Left kidney (tissue), 2 donors: ENCODE data around the gene PIK3R4. TPM values are rescaled to one million over a fixed set of nuclear protein-coding genes. Genes with fewer than 3 reads are reported as not detected.

Source experiments
- DNase-seq: peaks from one replicate; pipeline ENCODE4 v3.0.0-alpha.2; 2013
- polyA plus RNA-seq: library from polyadenylated mRNA; unstranded; fragments of 120-200 nt; gene quantifications from one replicate; pipeline ENCODE4 v1.2.1, GENCODE V29; 2013; ENCODE audit not compliant: insufficient read length

The PIK3R4 gene
- polyA plus RNA-seq, 1 donor, result 62.7 TPM

- no peak for DNase-seq
Observed at GRCh38 chr3:130743354-130743753, 3.3 kb downstream of the PIK3R4 start.

GRCh38 chr3:130741946-130742610, 4.6 kb downstream of the PIK3R4 start:
- DNase-seq, result no peak

GRCh38 chr3:130739848-130740247, 6.8 kb downstream of the PIK3R4 start:
- no peak for DNase-seq

- DNase-seq, result no peak
Observed at GRCh38 chr3:130738241-130738640, 8.4 kb downstream of the PIK3R4 start.

GRCh38 chr3:130737622-130738021, 9.0 kb downstream of the PIK3R4 start:
- DNase-seq, result no peak

GRCh38 chr3:130733236-130733875, 13.3 kb downstream of the PIK3R4 start:
- DNase-seq, result no peak

GRCh38 chr3:130732501-130732900, 14.1 kb downstream of the PIK3R4 start:
- DNase-seq, result no peak

GRCh38 chr3:130731817-130732216, 14.8 kb downstream of the PIK3R4 start:
- no peak for DNase-seq

GRCh38 chr3:130729154-130729553, 17.5 kb downstream of the PIK3R4 start:
- no peak for DNase-seq

GRCh38 chr3:130728037-130728436, 18.6 kb downstream of the PIK3R4 start:
- no peak for DNase-seq

- DNase-seq, result no peak
Observed at GRCh38 chr3:130725746-130726145, 20.9 kb downstream of the PIK3R4 start.

- no peak for DNase-seq
Observed at GRCh38 chr3:130715616-130716015, 31.0 kb downstream of the PIK3R4 start.

GRCh38 chr3:130712718-130713423, 33.8 kb downstream of the PIK3R4 start:
- no peak for DNase-seq

- no peak for DNase-seq
Observed at GRCh38 chr3:130711565-130712324, 34.9 kb downstream of the PIK3R4 start.

GRCh38 chr3:130709671-130710070, 37.0 kb downstream of the PIK3R4 start:
- no peak for DNase-seq

GRCh38 chr3:130707902-130708601, 38.6 kb downstream of the PIK3R4 start:
- no peak for DNase-seq

- DNase-seq, result no peak
Observed at GRCh38 chr3:130705501-130705900, 41.1 kb downstream of the PIK3R4 start.

- no peak for DNase-seq
Observed at GRCh38 chr3:130702985-130703384, 43.6 kb downstream of the PIK3R4 start.

GRCh38 chr3:130700541-130700940, 46.1 kb downstream of the PIK3R4 start:
- no peak for DNase-seq

- DNase-seq, result no peak
Observed at GRCh38 chr3:130699765-130700164, 46.9 kb downstream of the PIK3R4 start.

GRCh38 chr3:130693314-130693713, 53.3 kb downstream of the PIK3R4 start:
- no peak for DNase-seq

GRCh38 chr3:130692455-130692854, 54.2 kb downstream of the PIK3R4 start:
- DNase-seq, result no peak
